Loucy (cell line): Measurements from ENCODE around the gene CD2AP.

Source experiments
- H2AFZ ChIP-seq: fragments of 200-600 bp; sonication (generic); 2 replicates; pipeline ENCODE4 v1.6.0; 2016; ENCODE audit warnings: antibody characterized with exemption, mild to moderate bottlenecking, low read length, moderate library complexity
- H3F3A ChIP-seq: fragments of 200-600 bp; 2 replicates; pipeline ENCODE4 v1.6.0; 2016; ENCODE audit warnings: antibody characterized with exemption, low read depth, mild to moderate bottlenecking
- H3K27me3 ChIP-seq: fragments of 200-600 bp; sonication (generic); 2 replicates; pipeline ENCODE4 v1.6.1; 2014; ENCODE audit warnings: low read length, mild to moderate bottlenecking; ENCODE audit not compliant: insufficient read depth, poor library complexity, severe bottlenecking
- H3K36me3 ChIP-seq: fragments of 200-600 bp; sonication (generic); 2 replicates; pipeline ENCODE4 v1.6.1; 2016; ENCODE audit warnings: low read length; ENCODE audit not compliant: insufficient read depth
- H3K4me1 ChIP-seq: fragments of 200-600 bp; sonication (generic); 2 replicates; pipeline ENCODE4 v1.5.1; 2014; ENCODE audit warnings: low read length, mild to moderate bottlenecking; ENCODE audit not compliant: insufficient read depth, poor library complexity, severe bottlenecking
- H3K4me2 ChIP-seq: fragments of 200-600 bp; sonication (generic); 2 replicates; pipeline ENCODE4 v1.6.0; 2014; ENCODE audit warnings: antibody characterized with exemption, low read length, low read depth, mild to moderate bottlenecking; ENCODE audit not compliant: poor library complexity, severe bottlenecking
- H3K4me3 ChIP-seq: fragments of 200-600 bp; sonication (generic); 2 replicates; pipeline ENCODE4 v1.5.1; 2014; ENCODE audit warnings: low read length, mild to moderate bottlenecking, mixed read lengths; ENCODE audit not compliant: poor library complexity, severe bottlenecking
- H3K79me2 ChIP-seq: fragments of 200-600 bp; sonication (generic); 2 replicates; pipeline ENCODE4 v1.6.1; 2014; ENCODE audit warnings: low read length; ENCODE audit not compliant: insufficient read depth
- H3K9ac ChIP-seq: fragments of 200-600 bp; sonication (generic); 2 replicates; pipeline ENCODE4 v1.6.0; 2014; ENCODE audit warnings: mild to moderate bottlenecking, low read depth, low read length, moderate library complexity; ENCODE audit not compliant: poor library complexity, severe bottlenecking
- H3K9me2 ChIP-seq: fragments of 200-600 bp; sonication (generic); replicated peaks from 2 replicates; pipeline ENCODE4 v1.6.1; 2016; ENCODE audit warnings: low read depth, low read length, mixed read lengths
- H3K9me3 ChIP-seq: fragments of 200-600 bp; sonication (generic); 2 replicates; pipeline ENCODE4 v1.6.1; 2014; ENCODE audit warnings: mild to moderate bottlenecking, antibody characterized with exemption, low read length, low read depth; ENCODE audit not compliant: insufficient read depth
- H4K20me1 ChIP-seq: fragments of 200-600 bp; sonication (generic); 2 replicates; pipeline ENCODE4 v1.6.0; 2014; ENCODE audit warnings: antibody characterized with exemption, low read length, mild to moderate bottlenecking; ENCODE audit not compliant: insufficient read depth, poor library complexity, severe bottlenecking
- EZH2phosphoT487 ChIP-seq: fragments of 200-600 bp; IDR thresholded peaks from 2 replicates; pipeline ENCODE4 v1.6.1; 2018; ENCODE audit warnings: antibody characterized with exemption, mild to moderate bottlenecking, moderate library complexity, borderline replicate concordance
- TF ChIP-seq, protein P1 (sequence below): fragments of 200-600 bp; sonication (generic); conservative IDR thresholded peaks from 2 replicates; pipeline ENCODE4 v1.5.1; 2014; ENCODE audit warnings: mild to moderate bottlenecking, antibody characterized with exemption, low read length

CD2AP gene

DNA sequence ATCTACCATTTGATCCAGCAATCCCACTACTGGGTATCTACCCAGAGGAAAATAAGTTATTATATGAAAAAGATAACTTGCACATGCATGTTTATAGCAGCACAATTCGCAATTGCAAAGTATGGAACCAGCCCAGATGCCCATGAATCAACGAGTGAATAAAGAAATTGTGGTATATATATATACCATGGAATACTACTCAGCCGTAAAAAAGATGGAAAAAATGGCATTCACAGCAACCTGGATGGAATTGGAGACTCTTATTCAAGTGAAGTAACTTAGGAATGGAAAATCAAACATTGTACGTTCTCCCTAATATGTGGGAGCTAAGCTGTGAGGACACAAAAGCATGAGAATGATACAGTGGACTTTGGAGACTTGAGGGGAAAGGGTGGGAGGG, 120.8 kb downstream of the CD2AP start:
- no peaks in the 10 kb centered on the region for H3K9me2 ChIP-seq
- H4K20me1 ChIP-seq: no peaks in the 10 kb centered on the region
- no peaks in the 10 kb centered on the region for H3K4me1 ChIP-seq
- no peaks in the 10 kb centered on the region for H3K9me3 ChIP-seq
- no peak overlapping the region for H3K9ac ChIP-seq
- no peaks in the 10 kb centered on the region for H3K27me3 ChIP-seq
- no peaks in the 10 kb centered on the region for H3F3A ChIP-seq
- no peak overlapping the region for H3K4me3 ChIP-seq
- TF ChIP-seq, protein P1, sequence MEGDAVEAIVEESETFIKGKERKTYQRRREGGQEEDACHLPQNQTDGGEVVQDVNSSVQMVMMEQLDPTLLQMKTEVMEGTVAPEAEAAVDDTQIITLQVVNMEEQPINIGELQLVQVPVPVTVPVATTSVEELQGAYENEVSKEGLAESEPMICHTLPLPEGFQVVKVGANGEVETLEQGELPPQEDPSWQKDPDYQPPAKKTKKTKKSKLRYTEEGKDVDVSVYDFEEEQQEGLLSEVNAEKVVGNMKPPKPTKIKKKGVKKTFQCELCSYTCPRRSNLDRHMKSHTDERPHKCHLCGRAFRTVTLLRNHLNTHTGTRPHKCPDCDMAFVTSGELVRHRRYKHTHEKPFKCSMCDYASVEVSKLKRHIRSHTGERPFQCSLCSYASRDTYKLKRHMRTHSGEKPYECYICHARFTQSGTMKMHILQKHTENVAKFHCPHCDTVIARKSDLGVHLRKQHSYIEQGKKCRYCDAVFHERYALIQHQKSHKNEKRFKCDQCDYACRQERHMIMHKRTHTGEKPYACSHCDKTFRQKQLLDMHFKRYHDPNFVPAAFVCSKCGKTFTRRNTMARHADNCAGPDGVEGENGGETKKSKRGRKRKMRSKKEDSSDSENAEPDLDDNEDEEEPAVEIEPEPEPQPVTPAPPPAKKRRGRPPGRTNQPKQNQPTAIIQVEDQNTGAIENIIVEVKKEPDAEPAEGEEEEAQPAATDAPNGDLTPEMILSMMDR: no peak
- no peak for TF ChIP-seq EZH2phosphoT487
- H3K36me3 ChIP-seq: peaks cover 31% of the 10 kb centered on the region
- no peak overlapping the region for H2AFZ ChIP-seq
- H3K4me2 ChIP-seq: no peak overlapping the region
- H3K79me2 ChIP-seq: no peaks in the 10 kb centered on the region

GRCh38 chr6:47599512-47599911, 121.9 kb downstream of the CD2AP start:
- Histone ChIP-seq H2AFZ (no peak overlapping the region), H3K9me3 (no peaks in the 10 kb centered on the region), H3K4me1 (no peaks in the 10 kb centered on the region), H3K79me2 (no peaks in the 10 kb centered on the region), H3K4me3 (no peak overlapping the region), H3K27me3 (no peaks in the 10 kb centered on the region), H3F3A (no peaks in the 10 kb centered on the region), H3K4me2 (no peak overlapping the region), H3K36me3 (peaks cover 31% of the 10 kb centered on the region), H4K20me1 (no peaks in the 10 kb centered on the region), H3K9ac (no peak overlapping the region), H3K9me2 (no peaks in the 10 kb centered on the region)
- TF ChIP-seq EZH2phosphoT487: no peak

GRCh38 chr6:47603227-47603626, 125.6 kb downstream of the CD2AP start:
- Histone ChIP-seq H3K9me2 (no peaks in the 10 kb centered on the region), H3K36me3 (peaks cover 31% of the 10 kb centered on the region; the same call in 1 of the 2 replicates), H3K4me3 (no peak overlapping the region), H4K20me1 (no peaks in the 10 kb centered on the region), H3K27me3 (no peaks in the 10 kb centered on the region), H3K9ac (no peak overlapping the region), H2AFZ (no peak overlapping the region), H3K9me3 (no peaks in the 10 kb centered on the region), H3K4me2 (no peak overlapping the region), H3K4me1 (no peaks in the 10 kb centered on the region), H3K79me2 (no peaks in the 10 kb centered on the region), H3F3A (no peaks in the 10 kb centered on the region)
- TF ChIP-seq EZH2phosphoT487: no peak
- TF ChIP-seq, protein P1: no peak

DNA sequence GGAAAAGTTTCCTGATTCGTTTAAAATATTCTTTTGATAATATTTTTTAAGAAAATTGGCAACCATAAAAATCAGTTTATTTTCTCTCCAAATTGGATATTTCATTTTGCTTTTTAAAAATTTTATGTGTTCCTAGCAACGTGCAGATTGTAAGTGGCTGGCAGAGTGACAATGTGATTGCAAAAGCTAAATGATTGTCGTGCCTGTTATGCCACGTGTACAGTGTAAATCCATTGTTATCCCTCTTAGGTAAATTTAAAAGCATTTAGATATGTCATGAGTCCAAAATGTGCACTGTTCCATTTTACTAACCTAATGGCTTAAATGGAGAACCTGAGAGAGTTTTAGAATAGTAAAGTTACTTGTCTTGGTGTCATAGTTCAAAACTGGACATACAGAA, 126.4 kb downstream of the CD2AP start:
- no peaks in the 10 kb centered on the region for H3K9me3 ChIP-seq
- H3F3A ChIP-seq: no peaks in the 10 kb centered on the region
- no peak overlapping the region for H3K4me3 ChIP-seq

More for the DNA sequence above, 126.4 kb downstream of the CD2AP start:
- no peaks in the 10 kb centered on the region for H3K27me3 ChIP-seq
- H3K36me3 ChIP-seq: peaks cover 35% of the 10 kb centered on the region; the same call in 1 of the 2 replicates
- H3K9ac ChIP-seq: no peak overlapping the region
- no peaks in the 10 kb centered on the region for H3K4me1 ChIP-seq
- H3K79me2 ChIP-seq: no peaks in the 10 kb centered on the region
- H2AFZ ChIP-seq: no peak overlapping the region
- TF ChIP-seq, protein P1: no peak
- TF ChIP-seq EZH2phosphoT487: no peak
- H3K4me2 ChIP-seq: no peak overlapping the region
- no peaks in the 10 kb centered on the region for H3K9me2 ChIP-seq
- H4K20me1 ChIP-seq: no peaks in the 10 kb centered on the region
